ENCODE measurements around the gene CHST11.

CHST11 gene

GRCh38 chr12:104534162-104534856 lies 77.6 kb downstream of the CHST11 start:
- no peak for TF ChIP-seq CTCF (conservative IDR thresholded peaks at IDR 0.05; ENCODE audit: low read depth, low read length)
- H3K4me3 ChIP-seq (ENCODE audit: low read length) = no peak overlapping the region
- no peak for DNase-seq (ENCODE audit: low read depth)

GRCh38 chr12:104534857-104535248 lies 78.1 kb downstream of the CHST11 start:
- no peak for DNase-seq (ENCODE audit: low read depth)
- TF ChIP-seq CTCF (conservative IDR thresholded peaks at IDR 0.05; ENCODE audit: low read depth, low read length) = no peak
- H3K4me3 ChIP-seq (ENCODE audit: low read length) = no peak overlapping the region

- H3K4me3 ChIP-seq (ENCODE audit: low read length) = no peak overlapping the region
- no peak for TF ChIP-seq CTCF (conservative IDR thresholded peaks at IDR 0.05; ENCODE audit: low read depth, low read length)
- no peak for DNase-seq (ENCODE audit: low read depth)
These were observed 78.6 kb downstream of the CHST11 start for GRCh38 chr12:104535369-104535768.

- no peak overlapping the region for H3K4me3 ChIP-seq (ENCODE audit: low read length)
- no peak for TF ChIP-seq CTCF (conservative IDR thresholded peaks at IDR 0.05; ENCODE audit: low read depth, low read length)
- no peak for DNase-seq (ENCODE audit: low read depth)
These were observed 80.1 kb downstream of the CHST11 start for GRCh38 chr12:104536841-104537240.

GRCh38 chr12:104538056-104538455 lies 81.3 kb downstream of the CHST11 start:
- TF ChIP-seq CTCF (conservative IDR thresholded peaks at IDR 0.05; ENCODE audit: low read depth, low read length) = no peak
- DNase-seq (ENCODE audit: low read depth) = no peak

GRCh38 chr12:104538891-104539462 lies 82.2 kb downstream of the CHST11 start:
- DNase-seq (ENCODE audit: low read depth) = no peak
- H3K4me3 ChIP-seq (ENCODE audit: low read length) = no peak overlapping the region
- no peak for TF ChIP-seq CTCF (conservative IDR thresholded peaks at IDR 0.05; ENCODE audit: low read depth, low read length)

More at GRCh38 chr12:104538056-104538455, 81.3 kb downstream of the CHST11 start:
- no peak overlapping the region for H3K4me3 ChIP-seq (ENCODE audit: low read length)

- no peak for TF ChIP-seq CTCF (conservative IDR thresholded peaks at IDR 0.05; ENCODE audit: low read depth, low read length)
- H3K4me3 ChIP-seq (ENCODE audit: low read length) = no peak overlapping the region
These were observed 88.1 kb downstream of the CHST11 start for GRCh38 chr12:104544836-104545235.

More at GRCh38 chr12:104544836-104545235, 88.1 kb downstream of the CHST11 start:
- DNase-seq (ENCODE audit: low read depth) = no peak

Measured in retinal pigment epithelial cell (primary cell).